Measurements from ENCODE around the gene ALOX12B. TPM values are rescaled to one million over a fixed set of nuclear protein-coding genes. Genes with fewer than 3 reads are reported as not detected.

ALOX12B gene
- total RNA-seq, 6 experiments from 2014 or later, result not detected

DNA sequence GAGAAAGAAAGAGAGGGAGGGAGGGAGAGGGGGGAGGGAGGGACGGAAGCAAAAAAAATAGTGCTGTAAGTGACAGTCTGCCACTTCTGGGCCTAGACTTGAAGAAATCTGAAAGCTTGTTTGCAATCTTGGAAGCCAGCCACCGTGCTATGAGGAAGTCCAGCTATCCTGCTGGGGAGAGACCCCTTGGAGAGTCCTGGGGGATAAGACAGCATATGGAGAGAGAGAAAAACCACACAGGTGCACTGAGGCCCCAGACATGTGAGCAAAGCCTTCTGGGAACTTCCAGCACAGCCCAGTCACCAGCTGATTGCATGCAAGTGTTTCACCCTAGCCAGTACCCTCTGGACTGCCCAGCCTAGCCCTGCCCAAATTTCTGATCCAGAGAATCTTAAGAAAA is 12.6 kb upstream of the ALOX12B start:
- ATAC-seq, result no peak
- TF ChIP-seq POLR2A (IDR thresholded peaks at IDR 0.05), result no peak
- TF ChIP-seq, protein P1, sequence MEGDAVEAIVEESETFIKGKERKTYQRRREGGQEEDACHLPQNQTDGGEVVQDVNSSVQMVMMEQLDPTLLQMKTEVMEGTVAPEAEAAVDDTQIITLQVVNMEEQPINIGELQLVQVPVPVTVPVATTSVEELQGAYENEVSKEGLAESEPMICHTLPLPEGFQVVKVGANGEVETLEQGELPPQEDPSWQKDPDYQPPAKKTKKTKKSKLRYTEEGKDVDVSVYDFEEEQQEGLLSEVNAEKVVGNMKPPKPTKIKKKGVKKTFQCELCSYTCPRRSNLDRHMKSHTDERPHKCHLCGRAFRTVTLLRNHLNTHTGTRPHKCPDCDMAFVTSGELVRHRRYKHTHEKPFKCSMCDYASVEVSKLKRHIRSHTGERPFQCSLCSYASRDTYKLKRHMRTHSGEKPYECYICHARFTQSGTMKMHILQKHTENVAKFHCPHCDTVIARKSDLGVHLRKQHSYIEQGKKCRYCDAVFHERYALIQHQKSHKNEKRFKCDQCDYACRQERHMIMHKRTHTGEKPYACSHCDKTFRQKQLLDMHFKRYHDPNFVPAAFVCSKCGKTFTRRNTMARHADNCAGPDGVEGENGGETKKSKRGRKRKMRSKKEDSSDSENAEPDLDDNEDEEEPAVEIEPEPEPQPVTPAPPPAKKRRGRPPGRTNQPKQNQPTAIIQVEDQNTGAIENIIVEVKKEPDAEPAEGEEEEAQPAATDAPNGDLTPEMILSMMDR (IDR thresholded peaks at IDR 0.05), result no peak
- 25% methylated on average over 2 of the region's 2 CpGs for WGBS (ENCODE audit: insufficient coverage, low coverage, low lambda C conversion rate, missing lambda C conversion rate)

DNA sequence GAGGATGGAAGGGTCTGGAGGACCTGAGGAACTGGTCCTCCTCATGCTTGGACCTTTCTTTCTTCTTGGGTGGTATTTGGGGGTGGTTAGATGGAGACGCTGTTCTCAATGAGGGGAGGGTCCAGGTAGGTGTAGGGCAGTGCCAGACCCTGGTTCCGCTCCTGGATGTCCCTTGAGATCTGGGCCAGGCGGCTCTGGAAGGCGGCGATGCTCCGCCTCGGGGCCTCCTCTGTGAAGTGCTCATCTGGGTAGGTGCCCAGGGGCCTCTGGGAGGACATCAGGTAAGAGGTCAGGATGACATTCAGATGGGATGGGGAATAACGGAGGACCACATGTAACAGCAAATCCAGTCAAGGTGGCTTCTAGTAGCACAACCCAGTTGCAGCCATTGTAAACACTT is 9.0 kb upstream of the ALOX12B start:
- no peaks in the 10 kb centered on the region for H3K9me3 ChIP-seq
- H3K36me3 ChIP-seq, result no peaks in the 10 kb centered on the region
- intact Hi-C loops (cut with DNase I), result no loop called here
- no CpG with 5 or more reads among the region's 8 CpGs for WGBS (ENCODE audit: insufficient coverage, low coverage, low lambda C conversion rate, missing lambda C conversion rate)
- H3K27me3 ChIP-seq, result no peaks in the 10 kb centered on the region
- DNase-seq, result no peak
- TF ChIP-seq, protein P1 (IDR thresholded peaks at IDR 0.05), result no peak
- TF ChIP-seq POLR2A (IDR thresholded peaks at IDR 0.05), result no peak
- H3K4me3 ChIP-seq, result no peak overlapping the region
- H3K27ac ChIP-seq, result no peak overlapping the region
- no peaks in the 10 kb centered on the region for H3K4me1 ChIP-seq
- ATAC-seq, result no peak

More for the DNA sequence above, 12.6 kb upstream of the ALOX12B start:
- no peaks in the 10 kb centered on the region for H3K27me3 ChIP-seq
- intact Hi-C loops (cut with DNase I), result no loop called here
- H3K27ac ChIP-seq, result no peak overlapping the region
- H3K4me3 ChIP-seq, result no peak overlapping the region
- H3K36me3 ChIP-seq, result no peaks in the 10 kb centered on the region
- DNase-seq, result no peak
- H3K4me1 ChIP-seq, result no peaks in the 10 kb centered on the region
- no peaks in the 10 kb centered on the region for H3K9me3 ChIP-seq

DNA sequence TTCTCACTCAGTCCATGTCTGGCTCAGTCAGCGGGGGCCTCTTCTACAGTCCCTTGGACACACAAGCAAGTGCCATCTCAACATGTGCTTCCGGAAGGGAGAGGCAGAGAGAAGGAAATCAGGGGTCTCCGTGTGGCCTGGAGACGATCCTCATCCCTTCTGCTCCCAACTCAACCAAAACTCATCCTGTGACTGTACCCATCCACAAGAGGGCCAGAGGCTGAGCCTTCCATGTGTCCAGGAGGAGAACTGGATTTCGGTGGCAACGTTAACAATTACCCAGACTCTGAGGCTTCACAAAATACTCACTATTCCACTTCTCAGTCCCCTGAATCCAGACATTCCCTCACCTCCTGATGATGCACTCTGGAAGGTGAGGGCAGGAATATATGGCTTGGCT is 7.8 kb upstream of the ALOX12B start:
- ATAC-seq (no peak), DNase-seq (no peak)
- no peaks in the 10 kb centered on the region for H3K4me1 ChIP-seq
- no peak overlapping the region for H3K27ac ChIP-seq
- no peaks in the 10 kb centered on the region for H3K36me3 ChIP-seq
- intact Hi-C loops (cut with DNase I), result loop anchor here in 1 of 2 donors (2.0 kb wide), 1 partner anchor 63 kb away; no protein-coding TSS in a partner anchor
- no peak overlapping the region for H3K4me3 ChIP-seq
- H3K9me3 ChIP-seq, result no peaks in the 10 kb centered on the region
- no peak for TF ChIP-seq POLR2A (IDR thresholded peaks at IDR 0.05)
- TF ChIP-seq, protein P1 (IDR thresholded peaks at IDR 0.05), result no peak
- no CpG with 5 or more reads among the region's 6 CpGs for WGBS (ENCODE audit: insufficient coverage, low coverage, low lambda C conversion rate, missing lambda C conversion rate)
- H3K27me3 ChIP-seq, result no peaks in the 10 kb centered on the region

DNA sequence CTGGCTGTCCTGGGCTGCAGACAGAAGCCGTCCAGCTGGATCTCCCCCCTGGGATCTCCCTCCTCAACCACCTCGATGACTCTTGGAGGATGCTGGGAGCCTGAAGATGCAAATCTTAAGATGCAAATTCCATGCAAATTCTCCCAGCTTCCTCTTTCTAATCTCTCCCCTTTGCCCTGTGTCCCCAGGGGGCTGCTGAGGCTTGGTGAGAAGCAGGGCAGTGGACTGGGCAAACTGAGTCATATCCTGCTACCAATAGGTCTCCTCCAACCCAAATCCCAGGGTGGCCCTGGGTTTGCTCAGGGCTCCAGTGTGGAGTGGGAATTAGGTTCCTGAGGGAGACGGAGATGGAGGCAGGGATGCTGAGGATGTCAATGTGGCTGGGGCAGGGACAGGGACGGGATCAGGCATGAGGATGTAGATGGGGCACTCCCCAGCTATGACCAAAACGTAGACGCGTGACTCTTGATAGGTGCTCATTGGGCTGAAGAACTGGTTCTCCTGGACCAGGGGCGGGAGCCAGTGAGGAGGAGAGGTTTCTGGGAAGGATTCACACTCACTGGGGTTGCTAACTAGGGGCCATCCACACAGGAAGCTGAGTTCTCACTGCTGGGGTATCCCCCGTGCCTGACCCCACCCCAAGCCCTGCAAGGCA is 3.6 kb upstream of the ALOX12B start:
- WGBS (ENCODE audit: insufficient coverage, low coverage, low lambda C conversion rate, missing lambda C conversion rate), result 37% methylated on average over 5 of the region's 9 CpGs
- H3K27ac ChIP-seq, result no peak overlapping the region
- H3K36me3 ChIP-seq, result no peaks in the 10 kb centered on the region
- intact Hi-C loops (cut with DNase I), result no loop called here
- no peaks in the 10 kb centered on the region for H3K9me3 ChIP-seq
- TF ChIP-seq, protein P1 (IDR thresholded peaks at IDR 0.05), result no peak
- no peak for TF ChIP-seq POLR2A (IDR thresholded peaks at IDR 0.05)
- no peaks in the 10 kb centered on the region for H3K4me1 ChIP-seq
- H3K27me3 ChIP-seq, result no peaks in the 10 kb centered on the region
- no peak overlapping the region for H3K4me3 ChIP-seq
- ATAC-seq (no peak), DNase-seq (no peak)

All from right lobe of liver (tissue), 6 donors.